GM19193 (cell line): Measurements from ENCODE around the gene PRR23C.

Source experiments
- POLR2A ChIP-seq: IDR thresholded peaks from 4 replicates; pipeline ENCODE4 v1.6.1; 2011; ENCODE audit not compliant: insufficient read depth, insufficient read length; ENCODE audit errors: extremely low read depth

Gene PRR23C

GRCh38 chr3:139020036-139020867, 24.4 kb downstream of the PRR23C start:
- no peak for TF ChIP-seq POLR2A

GRCh38 chr3:139016430-139017048, 28.2 kb downstream of the PRR23C start:
- no peak for TF ChIP-seq POLR2A

- TF ChIP-seq POLR2A = no peak
Observed at GRCh38 chr3:139006051-139006716, 38.5 kb downstream of the PRR23C start, which contains the start of gene PRR23A. PRR23A (minus strand) TSS chr3:139006268; CDS start chr3:139006268, 0 bp downstream.

- no peak for TF ChIP-seq POLR2A
Observed at GRCh38 chr3:139005356-139005993, 39.2 kb downstream of the PRR23C start.

- no peak for TF ChIP-seq POLR2A
Observed at GRCh38 chr3:138995706-138996105, 49.0 kb downstream of the PRR23C start.
